H1 (cell line): ENCODE measurements around the gene MYO16. TPM values are rescaled to one million over a fixed set of nuclear protein-coding genes. Genes with fewer than 3 reads are reported as not detected.

ENCODE experiments used
- CTCF ChIA-PET: fragments of 300-600 bp; sonication (Branson Sonifier 250); formaldehyde crosslinking; loops from one replicate; lab custom pipeline; 2021; ENCODE audit not compliant: partially characterized antibody; lab: Charles Lee
- POLR2A ChIA-PET: fragments of 300-600 bp; sonication (Branson Sonifier 250); formaldehyde crosslinking; loops from one replicate; lab custom pipeline; 2021; ENCODE audit warnings: inconsistent platforms; ENCODE audit not compliant: partially characterized antibody; lab: Charles Lee
- DNase-seq, 2 experiments: peaks; one replicate each; pipeline versions ENCODE4 v3.0.0 to v3.0.0-alpha.2; 2010 to 2022; ENCODE audit warnings: low spot score in 2 of 2, low read depth in 1 of 2, mixed read lengths in 1 of 2
- FAIRE-seq: peaks from 2 replicates; lab custom pipeline; 2011; peaks lifted over from hg19 to GRCh38; lab: Jason Lieb, UNC
- H2AFZ ChIP-seq: 2 replicates; pipeline ENCODE4 v1.8.1; 2012; ENCODE audit warnings: low read length, inconsistent platforms
- H2AK5ac ChIP-seq: 2 replicates; pipeline ENCODE4 v1.6.1; 2013; ENCODE audit warnings: low read depth, low read length
- H2BK120ac ChIP-seq: replicated peaks from 2 replicates; pipeline ENCODE3; 2013; ENCODE audit warnings: low read depth, low read length, inconsistent platforms
- H2BK12ac ChIP-seq: 2 replicates; pipeline ENCODE4 v1.6.1; 2013; ENCODE audit warnings: low read depth, low read length
- H2BK15ac ChIP-seq: 2 replicates; pipeline ENCODE4 v1.6.1; 2013; ENCODE audit warnings: low read length
- H2BK20ac ChIP-seq: 2 replicates; pipeline ENCODE4 v1.6.1; 2013; ENCODE audit warnings: low read length
- H2BK5ac ChIP-seq: 2 replicates; pipeline ENCODE4 v1.6.1; 2013; ENCODE audit warnings: low read depth, low read length
- H3K14ac ChIP-seq: 2 replicates; pipeline ENCODE4 v1.6.1; 2013; ENCODE audit warnings: inconsistent platforms; ENCODE audit not compliant: insufficient read length
- H3K18ac ChIP-seq: 2 replicates; pipeline ENCODE4 v1.6.1; 2013; ENCODE audit warnings: low read length; ENCODE audit errors: extremely low read depth
- H3K23ac ChIP-seq: 2 replicates; pipeline ENCODE4 v1.6.1; 2013; ENCODE audit warnings: inconsistent platforms; ENCODE audit not compliant: insufficient read length
- H3K23me2 ChIP-seq: 2 replicates; pipeline ENCODE4 v1.6.1; 2013; ENCODE audit warnings: low read depth, low read length
- H3K27ac ChIP-seq: 2 replicates; pipeline ENCODE4 v1.6.1; 2011; ENCODE audit warnings: low read depth, low read length, inconsistent platforms
- H3K27me3 ChIP-seq, 4 experiments: replicated peaks in 1 of 4; 1 replicate in 1 of 4; 2 replicates in 3 of 4; pipeline versions ENCODE4 v1.6.1 to v1.8.1; 2011 to 2013; ENCODE audit warnings: low read length in 3 of 4, mild to moderate bottlenecking in 3 of 4, inconsistent platforms in 2 of 4, mixed read lengths in 2 of 4, moderate library complexity in 1 of 4; ENCODE audit not compliant: control insufficient read depth in 3 of 4, insufficient read depth in 3 of 4; ENCODE audit errors: extremely low read depth in 1 of 4
- H3K36me3 ChIP-seq, 4 experiments: 2 replicates each; pipeline versions ENCODE4 v1.6.1 to v1.8.1; 2011 to 2013; ENCODE audit warnings: mild to moderate bottlenecking in 4 of 4, low read length in 3 of 4, moderate library complexity in 2 of 4, control low read depth in 1 of 4, inconsistent platforms in 1 of 4; ENCODE audit not compliant: insufficient read depth in 4 of 4, control insufficient read depth in 2 of 4
- H3K4ac ChIP-seq: replicated peaks from 2 replicates; pipeline ENCODE3; 2013; ENCODE audit warnings: low read length, low read depth, mixed read lengths, inconsistent platforms; ENCODE audit not compliant: insufficient read length
- H3K4me1 ChIP-seq, 4 experiments: replicated peaks in 1 of 4; 1 replicate in 1 of 4; 2 replicates in 3 of 4; pipeline versions ENCODE4 v1.6.1 to v1.8.1; 2011 to 2013; ENCODE audit warnings: low read length in 3 of 4, inconsistent platforms in 2 of 4, mixed read lengths in 1 of 4; ENCODE audit not compliant: insufficient read depth in 4 of 4, control insufficient read depth in 3 of 4
- H3K4me2 ChIP-seq, 2 experiments: 2 replicates each; pipeline versions ENCODE4 v1.6.1 to v1.8.1; 2011 to 2013; ENCODE audit warnings: low read depth in 2 of 2, low read length in 2 of 2, control low read depth in 1 of 2, inconsistent platforms in 1 of 2, mild to moderate bottlenecking in 1 of 2; ENCODE audit not compliant: insufficient read depth in 1 of 2
- H3K4me3 ChIP-seq, 4 experiments: fragments of 200-600, 300-600 bp in 1 of 4; sonication (generic), shearing (Covaris generic), sonication (Bioruptor Twin) in 1 of 4; 2 replicates each; pipeline versions ENCODE4 v1.5.1 to v1.8.1; 2011 to 2016; ENCODE audit warnings: low read length in 4 of 4, low read depth in 3 of 4, control low read depth in 2 of 4, inconsistent platforms in 2 of 4, mild to moderate bottlenecking in 2 of 4, mixed read lengths in 1 of 4, moderate library complexity in 1 of 4; ENCODE audit not compliant: insufficient read depth in 2 of 4; ENCODE audit errors: extremely low read depth in 1 of 4
- H3K56ac ChIP-seq: replicated peaks from 2 replicates; pipeline ENCODE3; 2013; ENCODE audit warnings: low read depth, mild to moderate bottlenecking, mixed read lengths, low read length, inconsistent platforms; ENCODE audit not compliant: insufficient read length
- H3K79me1 ChIP-seq: 2 replicates; pipeline ENCODE4 v1.6.1; 2013; ENCODE audit warnings: low read depth, low read length, control low read depth
- H3K79me2 ChIP-seq, 2 experiments: 2 replicates each; pipeline versions ENCODE4 v1.6.1 to v1.8.1; 2012 to 2013; ENCODE audit warnings: low read length in 2 of 2, mild to moderate bottlenecking in 2 of 2, inconsistent platforms in 1 of 2; ENCODE audit not compliant: insufficient read depth in 2 of 2, control insufficient read depth in 1 of 2
- H3K9ac ChIP-seq, 4 experiments: replicated peaks in 1 of 4; 1 replicate in 1 of 4; 2 replicates in 3 of 4; pipeline versions ENCODE4 v1.6.1 to v1.8.1; 2011 to 2013; ENCODE audit warnings: low read depth in 3 of 4, low read length in 3 of 4, control low read depth in 2 of 4, mild to moderate bottlenecking in 2 of 4, moderate library complexity in 2 of 4, inconsistent platforms in 1 of 4; ENCODE audit errors: extremely low read depth in 1 of 4
- H3K9me3 ChIP-seq, 2 experiments: 2 replicates each; pipeline versions ENCODE4 v1.6.1 to v1.8.1; 2012 to 2013; ENCODE audit warnings: mild to moderate bottlenecking in 2 of 2, moderate library complexity in 2 of 2, control low read depth in 1 of 2, inconsistent platforms in 1 of 2, low read depth in 1 of 2, low read length in 1 of 2, mixed read lengths in 1 of 2; ENCODE audit not compliant: insufficient read depth in 2 of 2
- H4K20me1 ChIP-seq, 2 experiments: replicated peaks in 1 of 2; 2 replicates each; pipeline versions ENCODE3 to v1.8.1; 2011 to 2013; ENCODE audit warnings: inconsistent platforms in 2 of 2, low read length in 2 of 2, mild to moderate bottlenecking in 1 of 2; ENCODE audit not compliant: insufficient read depth in 2 of 2, control insufficient read depth in 1 of 2
- H4K5ac ChIP-seq: 2 replicates; pipeline ENCODE4 v1.6.1; 2013; ENCODE audit warnings: low read length, low read depth, mixed read lengths, inconsistent platforms; ENCODE audit not compliant: insufficient read length
- H4K8ac ChIP-seq: 2 replicates; pipeline ENCODE4 v1.8.0; 2013; ENCODE audit warnings: mild to moderate bottlenecking, moderate library complexity, low read length, inconsistent platforms; ENCODE audit not compliant: insufficient read depth; ENCODE audit errors: extremely low read depth
- H4K91ac ChIP-seq: replicated peaks from 2 replicates; pipeline ENCODE3; 2013; ENCODE audit warnings: low read length, mixed read lengths, inconsistent platforms; ENCODE audit not compliant: insufficient read length
- ASH2L ChIP-seq: fragments of 200-600, 300-600 bp; sonication (generic); IDR thresholded peaks from one replicate; pipeline ENCODE4 v1.7.1; 2017; ENCODE audit warnings: low read length
- ATF2 ChIP-seq: IDR thresholded peaks from 2 replicates; pipeline ENCODE4 v1.6.1; 2012; ENCODE audit warnings: low read length, inconsistent platforms
- CHD1 ChIP-seq: IDR thresholded peaks from 2 replicates; pipeline ENCODE4 v1.6.1; 2012; ENCODE audit warnings: low read depth, low read length, improper control_type of control experiment
- CHD2 ChIP-seq: IDR thresholded peaks from 2 replicates; pipeline ENCODE4 v1.6.1; 2012; ENCODE audit warnings: low read length, improper control_type of control experiment
- EGR1 ChIP-seq: IDR thresholded peaks from 2 replicates; pipeline ENCODE4 v1.6.1; 2011; ENCODE audit warnings: low read depth, low read length, borderline replicate concordance
- HDAC2 ChIP-seq, 2 experiments: fragments of 300-600 bp in 1 of 2; sonication (generic) in 1 of 2; IDR thresholded peaks; 2 replicates each; pipeline ENCODE4 v1.6.1; 2011 to 2012; ENCODE audit warnings: low read depth in 2 of 2, low read length in 2 of 2, mild to moderate bottlenecking in 2 of 2, moderate library complexity in 2 of 2, borderline replicate concordance in 1 of 2, inconsistent platforms in 1 of 2
- HDAC6 ChIP-seq: IDR thresholded peaks from one replicate; pipeline ENCODE4 v1.7.1; 2012; ENCODE audit warnings: low read depth, mild to moderate bottlenecking, inconsistent platforms, low read length, moderate library complexity
- KDM1A ChIP-seq: fragments of 200-600, 300-600 bp; sonication (generic); IDR thresholded peaks from 2 replicates; pipeline ENCODE4 v1.7.1; 2016; ENCODE audit warnings: mild to moderate bottlenecking, low read length, borderline replicate concordance
- NRF1 ChIP-seq: IDR thresholded peaks from 2 replicates; pipeline ENCODE4 v1.6.1; 2011; ENCODE audit warnings: mild to moderate bottlenecking, low read depth, low read length, improper control_type of control experiment
- POLR2AphosphoS5 ChIP-seq: IDR thresholded peaks from 2 replicates; pipeline ENCODE4 v1.6.1; 2011; ENCODE audit warnings: low read depth, low read length
- POU5F1 ChIP-seq: IDR thresholded peaks from 2 replicates; pipeline ENCODE4 v1.6.1; 2011; ENCODE audit warnings: low read depth, mild to moderate bottlenecking, low read length, moderate library complexity
- RFX5 ChIP-seq: IDR thresholded peaks from 2 replicates; pipeline ENCODE4 v1.6.1; 2011; ENCODE audit warnings: low read depth, low read length, improper control_type of control experiment, borderline replicate concordance
- SP1 ChIP-seq: IDR thresholded peaks from 2 replicates; pipeline ENCODE4 v1.6.1; 2011; ENCODE audit warnings: low read depth, low read length
- SP4 ChIP-seq: IDR thresholded peaks from 2 replicates; pipeline ENCODE4 v1.6.1; 2012; ENCODE audit warnings: low read length, inconsistent platforms
- SUZ12 ChIP-seq: fragments of 200-600 bp; sonication (generic); IDR thresholded peaks from 2 replicates; pipeline ENCODE4 v1.6.1; 2012; ENCODE audit warnings: mild to moderate bottlenecking, inconsistent platforms, low read length, moderate library complexity, mixed read lengths
- WGBS, 2 experiments: shearing (Covaris generic) in 1 of 2; methylation state at CpG; one replicate each; pipeline versions ENCODE4 v1.1.6 to v1.1.7; 2013 to 2015; ENCODE audit warnings: low lambda C conversion rate in 2 of 2, mixed read lengths in 2 of 2, inconsistent platforms in 1 of 2, low coverage in 1 of 2, missing lambda C conversion rate in 1 of 2; ENCODE audit not compliant: insufficient replicate concordance in 2 of 2, insufficient coverage in 1 of 2, insufficient read length in 1 of 2; ENCODE audit errors: extremely low coverage in 1 of 2, missing lambda C conversion rate in 1 of 2; 5-methylcytosine and 5-hydroxymethylcytosine counted together
- polyA plus RNA-seq, 7 experiments: library from polyadenylated mRNA; depleted of rRNA in 3 of 7; stranded (reverse) in 5 of 7; unstranded in 2 of 7; fragments of >200 nt in 5 of 7; fragments of 200-250 nt in 2 of 7; gene quantifications; 1 replicate in 5 of 7; 2 replicates in 1 of 7; 4 replicates in 1 of 7; pipeline versions ENCODE4 v1.2.1 to v1.2.3, GENCODE V29; 2011 to 2013; ENCODE audit warnings: missing spikeins in 2 of 7, mixed read lengths in 2 of 7
- total RNA-seq: library from RNA; stranded (reverse); fragmentation: NEBNext Ultra II Directional; extraction: Animal tissue kit (Norgen Biotek cat#: 25700); gene quantifications from 2 replicates; pipeline ENCODE4 v1.2.1, GENCODE V29; 2021

Gene MYO16
- total and polyA plus RNA-seq, 2 of the 8 experiments (the other 6 are each of a cell fraction or from before 2014, with no cell fraction given), result 0.02 to 0.22 TPM

- no peak overlapping the region for H2BK5ac ChIP-seq
- no peak overlapping the region for H3K4me3 ChIP-seq
- no peaks in the 10 kb centered on the region for H3K9me3 ChIP-seq
- no peak overlapping the region for H3K18ac ChIP-seq
- ChIA-PET POLR2A (no interaction called here), CTCF (no interaction called here)
- no peak overlapping the region for H3K14ac ChIP-seq
- H4K5ac ChIP-seq, result no peak overlapping the region
- H2BK12ac ChIP-seq, result no peak overlapping the region
- H3K79me2 ChIP-seq, result no peaks in the 10 kb centered on the region
- H3K9ac ChIP-seq, result no peak overlapping the region
- no peaks in the 10 kb centered on the region for H4K20me1 ChIP-seq
- no peak overlapping the region for H3K4me2 ChIP-seq
- no peaks in the 10 kb centered on the region for H3K4me1 ChIP-seq
- H3K27me3 ChIP-seq, result no peaks in the 10 kb centered on the region
- no peak overlapping the region for H4K91ac ChIP-seq
- whole genome bisulfite sequencing, 2 experiments, result 80% methylated on average over 1 of the region's 1 CpG; no CpG with 5 or more reads in 1 of the 2 experiments
- no peaks in the 10 kb centered on the region for H3K79me1 ChIP-seq
- no peak overlapping the region for H2BK15ac ChIP-seq
- H3K4ac ChIP-seq, result no peak overlapping the region
- FAIRE-seq (no peak), DNase-seq (no peak)
- no peak overlapping the region for H2AK5ac ChIP-seq
- no peak overlapping the region for H3K23ac ChIP-seq
- no peaks in the 10 kb centered on the region for H3K23me2 ChIP-seq
- H2BK120ac ChIP-seq, result no peak overlapping the region
- H3K36me3 ChIP-seq, result no peaks in the 10 kb centered on the region
- H3K56ac ChIP-seq, result no peak overlapping the region
- H3K27ac ChIP-seq, result no peak overlapping the region
- H2BK20ac ChIP-seq, result no peak overlapping the region
- H4K8ac ChIP-seq, result no peak overlapping the region
- no peak overlapping the region for H2AFZ ChIP-seq
- TF ChIP-seq SUZ12 (no peak), NRF1 (no peak), CHD2 (no peak), ATF2 (no peak), HDAC2 (IDR thresholded peaks at IDR 0.05; ENCODE audit: borderline replicate concordance in 1 of 2, low read depth in 2 of 2, low read length in 2 of 2) (no peak), RFX5 (no peak), SP1 (no peak), HDAC6 (no peak), KDM1A (no peak), POU5F1 (no peak), CHD1 (no peak), EGR1 (no peak), POLR2AphosphoS5 (no peak), SP4 (no peak), ASH2L (no peak)
Measured at GRCh38 chr13:109118521-109118920, 489.1 kb downstream of the MYO16 start.
